Peyer's patch (tissue), 4 donors: Measurements from ENCODE around the gene AHCTF1. TPM values are rescaled to one million over a fixed set of nuclear protein-coding genes. Genes with fewer than 3 reads are reported as not detected.

ENCODE experiments used
- DNase-seq, 3 donors: peaks; one replicate each; pipeline ENCODE4 v3.0.0-alpha.2; 2017 to 2019
- H3K27ac ChIP-seq, 4 donors: fragments of 200-600 bp; sonication (generic); one replicate each; pipeline ENCODE4 v1.5.1; 2016 to 2019
- H3K27me3 ChIP-seq, 2 donors: fragments of 200-600 bp; sonication (generic); one replicate each; pipeline ENCODE4 v1.5.1; 2019
- H3K36me3 ChIP-seq, 3 donors: fragments of 200-600 bp; sonication (generic); one replicate each; pipeline ENCODE4 v1.5.1; 2016 to 2019
- H3K4me1 ChIP-seq, 4 donors: fragments of 200-600 bp; sonication (generic); one replicate each; pipeline ENCODE4 v1.5.1; 2016 to 2019
- H3K4me3 ChIP-seq, 4 donors: fragments of 200-600 bp; sonication (generic); 1 replicate in 3 of 4; 2 replicates in 1 of 4; pipeline ENCODE4 v1.5.1; 2016 to 2019; ENCODE audit warnings: mild to moderate bottlenecking in 1 of 4
- H3K9me3 ChIP-seq, 4 donors: fragments of 200-600 bp; sonication (generic); one replicate each; pipeline ENCODE4 v1.5.1; 2016 to 2019; ENCODE audit warnings: mild to moderate bottlenecking in 1 of 4
- POLR2A ChIP-seq, 2 donors: fragments of 450-650 bp; IDR thresholded peaks; one replicate each; pipeline ENCODE4 v1.5.1; 2017; ENCODE audit warnings: antibody characterized with exemption in 2 of 2, mild to moderate bottlenecking in 2 of 2, moderate library complexity in 2 of 2
- total RNA-seq, 4 donors: library from RNA; depleted of rRNA; stranded (reverse); fragments of >200 nt; gene quantifications; one replicate each; pipeline ENCODE4 v1.1.0, GENCODE V29; 2016
- TF ChIP-seq, protein P1 (sequence below), 6 experiments: fragments of 450-650 bp in 4 of 6; fragments of 200-600 bp in 2 of 6; sonication (generic) in 1 of 6; IDR thresholded peaks; one replicate each; pipeline ENCODE4 v1.5.1; 2017 to 2019; ENCODE audit warnings: antibody characterized with exemption in 6 of 6, mild to moderate bottlenecking in 3 of 6, moderate library complexity in 1 of 6

Gene AHCTF1
- total RNA-seq, 4 donors from 2014 or later, result 20.3 to 51.2 (median 29.9) TPM

DNA sequence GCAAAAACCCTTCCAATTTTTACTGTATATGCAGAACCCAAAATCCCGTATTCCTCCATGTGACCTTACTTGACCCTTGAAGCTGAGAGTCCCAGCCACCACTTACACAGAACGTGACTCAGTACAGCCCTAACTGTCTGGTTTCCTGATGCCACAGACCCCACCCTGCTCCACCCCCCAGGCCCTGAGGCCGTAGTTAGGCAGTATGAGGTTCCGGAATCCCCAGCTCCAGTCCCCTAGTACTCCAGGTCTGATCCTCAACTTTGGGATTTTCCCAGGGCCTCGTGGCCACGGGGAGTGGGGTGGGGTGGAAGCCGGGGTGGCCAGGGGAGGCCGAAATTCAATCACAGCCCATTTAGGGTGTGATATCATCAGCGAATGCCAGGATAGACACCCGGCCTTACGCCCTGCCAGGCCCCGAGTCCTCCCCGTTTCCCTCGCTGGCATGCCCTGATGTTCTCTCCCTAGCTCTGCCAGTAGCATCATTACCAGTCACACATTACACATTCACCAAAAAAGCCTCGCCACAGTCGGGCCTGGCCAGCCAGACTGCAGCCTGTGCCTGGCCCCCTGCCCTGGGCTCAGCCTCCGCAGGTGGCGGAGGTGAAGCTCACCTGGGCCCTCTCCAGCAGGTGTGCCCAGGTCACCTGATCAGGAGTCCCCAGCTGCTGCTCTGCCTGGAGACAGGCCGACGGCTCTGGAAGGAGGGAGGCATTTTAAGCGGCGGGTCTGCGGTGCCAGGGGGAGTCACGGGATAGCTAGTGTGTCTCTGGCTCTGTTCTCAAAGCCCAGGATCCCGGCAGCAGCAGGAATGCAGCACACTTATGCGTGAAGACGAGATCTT is 136.7 kb downstream of the AHCTF1 start:
- no peak for TF ChIP-seq POLR2A (IDR thresholded peaks at IDR 0.05)
- TF ChIP-seq, protein P1, sequence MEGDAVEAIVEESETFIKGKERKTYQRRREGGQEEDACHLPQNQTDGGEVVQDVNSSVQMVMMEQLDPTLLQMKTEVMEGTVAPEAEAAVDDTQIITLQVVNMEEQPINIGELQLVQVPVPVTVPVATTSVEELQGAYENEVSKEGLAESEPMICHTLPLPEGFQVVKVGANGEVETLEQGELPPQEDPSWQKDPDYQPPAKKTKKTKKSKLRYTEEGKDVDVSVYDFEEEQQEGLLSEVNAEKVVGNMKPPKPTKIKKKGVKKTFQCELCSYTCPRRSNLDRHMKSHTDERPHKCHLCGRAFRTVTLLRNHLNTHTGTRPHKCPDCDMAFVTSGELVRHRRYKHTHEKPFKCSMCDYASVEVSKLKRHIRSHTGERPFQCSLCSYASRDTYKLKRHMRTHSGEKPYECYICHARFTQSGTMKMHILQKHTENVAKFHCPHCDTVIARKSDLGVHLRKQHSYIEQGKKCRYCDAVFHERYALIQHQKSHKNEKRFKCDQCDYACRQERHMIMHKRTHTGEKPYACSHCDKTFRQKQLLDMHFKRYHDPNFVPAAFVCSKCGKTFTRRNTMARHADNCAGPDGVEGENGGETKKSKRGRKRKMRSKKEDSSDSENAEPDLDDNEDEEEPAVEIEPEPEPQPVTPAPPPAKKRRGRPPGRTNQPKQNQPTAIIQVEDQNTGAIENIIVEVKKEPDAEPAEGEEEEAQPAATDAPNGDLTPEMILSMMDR (IDR thresholded peaks at IDR 0.05), result no peak
- Histone ChIP-seq H3K4me3 (no peak overlapping the region), H3K4me1 (peaks cover 0 to 14% (median 0%) of the 10 kb centered on the region in 4 donors), H3K9me3 (no peaks in the 10 kb centered on the region), H3K36me3 (no peaks in the 10 kb centered on the region), H3K27ac (no peak overlapping the region), H3K27me3 (no peaks in the 10 kb centered on the region)
- no peak for DNase-seq

DNA sequence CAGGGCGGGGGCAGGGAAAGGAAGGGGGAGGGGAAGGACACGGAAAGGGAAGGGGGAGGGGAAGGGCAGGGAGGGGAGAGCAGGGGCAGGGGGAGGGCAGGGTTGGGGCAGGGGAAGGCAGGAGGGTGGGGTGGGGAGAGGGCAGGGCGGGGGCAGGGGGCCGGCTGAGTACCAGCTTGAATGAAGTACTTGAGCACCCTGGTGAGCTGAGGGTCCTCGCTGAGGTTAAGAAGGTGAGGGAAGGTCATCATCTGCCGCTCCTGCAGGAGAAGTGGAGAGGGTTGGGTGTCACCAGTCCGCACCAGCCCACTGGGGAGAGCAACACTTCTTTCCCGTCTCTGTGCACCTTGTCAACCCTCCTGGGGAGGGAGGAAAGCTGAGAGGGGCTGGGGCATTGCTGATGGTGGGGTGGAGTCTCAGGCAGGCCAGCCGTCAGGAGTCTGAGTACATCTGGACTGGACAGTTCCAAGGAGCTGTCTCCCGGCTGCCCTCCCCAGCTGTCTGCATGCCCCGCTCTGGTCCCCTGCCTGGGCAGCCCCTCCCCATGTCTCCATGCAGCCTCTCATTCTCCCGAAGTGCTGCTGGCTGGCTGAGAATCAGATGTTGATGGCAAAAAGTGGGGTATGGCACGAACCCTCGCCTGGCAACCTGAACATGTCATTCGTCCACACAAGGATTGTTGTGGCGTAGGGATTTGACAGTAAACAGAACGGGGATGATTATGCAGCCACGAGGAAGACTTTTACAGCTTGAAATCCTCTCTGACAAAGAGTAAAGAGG is 137.5 kb downstream of the AHCTF1 start:
- H3K36me3 ChIP-seq, result no peaks in the 10 kb centered on the region
- H3K27ac ChIP-seq, result no peak overlapping the region
- no peaks in the 10 kb centered on the region for H3K9me3 ChIP-seq
- H3K4me3 ChIP-seq, result no peak overlapping the region
- H3K4me1 ChIP-seq, result peaks cover 0 to 14% (median 0%) of the 10 kb centered on the region in 4 donors
- no peak for DNase-seq
- H3K27me3 ChIP-seq, result no peaks in the 10 kb centered on the region
- TF ChIP-seq, protein P1 (IDR thresholded peaks at IDR 0.05), result no peak
- TF ChIP-seq POLR2A (IDR thresholded peaks at IDR 0.05), result no peak

DNA sequence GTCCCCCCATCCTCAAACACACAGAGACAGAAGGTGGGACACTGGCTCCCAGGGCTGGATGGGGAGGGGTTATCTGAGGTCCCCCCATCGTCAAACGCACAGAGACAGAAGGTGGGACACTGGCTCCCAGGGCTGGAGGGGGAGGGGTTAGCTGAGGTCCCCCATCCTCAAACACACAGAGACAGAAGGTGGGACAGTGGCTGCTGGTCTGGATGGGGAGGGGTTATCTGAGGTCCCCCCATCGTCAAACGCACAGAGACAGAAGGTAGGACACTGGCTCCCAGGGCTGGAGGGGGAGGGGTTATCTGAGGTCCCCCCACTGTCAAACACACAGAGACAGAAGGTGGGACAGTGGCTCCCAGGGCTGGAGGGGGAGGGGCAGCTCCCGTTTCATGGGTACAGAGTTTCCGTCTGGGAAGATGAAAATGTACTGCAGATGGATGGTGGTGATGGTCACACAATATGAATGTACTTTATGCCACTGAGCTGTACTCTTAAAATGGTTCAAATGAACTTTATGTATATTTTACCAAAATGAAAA is 138.3 kb downstream of the AHCTF1 start:
- no peak overlapping the region for H3K27ac ChIP-seq
- H3K36me3 ChIP-seq, result no peaks in the 10 kb centered on the region
- no peak overlapping the region for H3K4me3 ChIP-seq
- no peak for TF ChIP-seq POLR2A (IDR thresholded peaks at IDR 0.05)
- TF ChIP-seq, protein P1 (IDR thresholded peaks at IDR 0.05), result no peak
- DNase-seq, result no peak
- peaks cover 0 to 22% (median 0%) of the 10 kb centered on the region in 4 donors for H3K4me1 ChIP-seq
- no peaks in the 10 kb centered on the region for H3K27me3 ChIP-seq
- H3K9me3 ChIP-seq, result no peaks in the 10 kb centered on the region

DNA sequence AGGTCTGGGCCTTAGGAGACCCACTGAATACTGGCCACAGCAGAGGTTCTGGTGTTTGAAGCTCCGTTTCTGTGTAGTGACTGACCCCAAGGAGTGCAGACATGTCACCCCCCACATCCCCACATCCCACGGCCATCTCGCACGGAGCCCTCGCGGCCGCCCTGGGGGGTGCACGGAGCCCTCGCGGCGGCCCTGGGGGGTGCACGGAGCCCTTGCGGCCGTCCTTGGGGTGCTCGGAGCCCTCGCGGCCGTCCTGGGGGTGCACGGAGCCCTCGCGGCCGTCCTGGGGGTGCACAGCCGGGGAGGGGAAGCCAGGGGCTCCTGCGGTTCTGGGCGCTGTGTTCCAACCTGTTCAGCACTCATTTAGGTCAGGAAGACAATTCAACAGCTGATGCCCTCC is 139.1 kb downstream of the AHCTF1 start:
- Histone ChIP-seq H3K27ac (no peak overlapping the region), H3K4me3 (no peak overlapping the region), H3K9me3 (no peaks in the 10 kb centered on the region), H3K27me3 (no peaks in the 10 kb centered on the region), H3K36me3 (no peaks in the 10 kb centered on the region), H3K4me1 (peaks cover 0 to 22% (median 0%) of the 10 kb centered on the region in 4 donors)
- DNase-seq, result no peak
- TF ChIP-seq, protein P1 (IDR thresholded peaks at IDR 0.05), result no peak
- TF ChIP-seq POLR2A (IDR thresholded peaks at IDR 0.05), result no peak

DNA sequence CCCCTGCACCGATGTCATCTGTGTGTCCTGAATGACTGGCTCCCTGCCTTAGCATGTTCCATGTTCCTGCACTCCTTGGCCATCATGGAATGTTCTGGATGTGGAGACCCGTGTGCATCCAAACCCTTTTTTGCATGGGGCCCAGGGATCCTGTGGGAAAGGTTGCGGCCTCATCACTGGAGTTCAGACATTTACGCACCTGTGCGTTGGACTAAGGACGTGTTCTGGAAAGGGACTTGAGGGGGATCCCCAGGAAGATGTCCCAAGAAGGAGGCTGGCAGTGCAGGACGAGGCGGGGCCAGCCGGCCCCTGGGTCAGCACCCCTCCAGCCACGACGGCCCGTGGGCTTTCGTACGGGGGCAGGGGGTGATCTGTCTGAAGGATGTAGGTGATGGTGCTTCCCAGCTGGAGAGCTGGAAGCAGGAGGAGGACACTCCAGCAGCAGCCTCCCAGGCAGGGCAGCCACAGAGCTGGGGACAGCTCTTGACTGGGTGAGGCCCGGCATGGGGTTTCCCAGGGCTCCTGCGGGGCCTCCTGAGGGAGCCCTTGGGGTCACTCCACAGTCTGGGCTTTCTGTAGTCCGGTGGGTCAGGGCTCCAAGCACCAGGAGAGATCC is 140.3 kb downstream of the AHCTF1 start:
- no peaks in the 10 kb centered on the region for H3K36me3 ChIP-seq
- TF ChIP-seq, protein P1 (IDR thresholded peaks at IDR 0.05), result no peak
- no peak for TF ChIP-seq POLR2A (IDR thresholded peaks at IDR 0.05)
- H3K27me3 ChIP-seq, result no peaks in the 10 kb centered on the region
- H3K27ac ChIP-seq, result no peak overlapping the region
- peaks cover 0 to 22% (median 0%) of the 10 kb centered on the region in 4 donors for H3K4me1 ChIP-seq
- no peaks in the 10 kb centered on the region for H3K9me3 ChIP-seq
- no peak for DNase-seq
- no peak overlapping the region for H3K4me3 ChIP-seq
